ENCODE measurements around the gene EEIG1.

EEIG1 gene

GRCh38 chr9:127958728-127959127, 22.1 kb downstream of the EEIG1 start:
- no peak for DNase-seq

- peak; percentile 70 for DNase-seq
These were observed 25.3 kb downstream of the EEIG1 start for GRCh38 chr9:127955294-127956015.

GRCh38 chr9:127954831-127955293, 25.9 kb downstream of the EEIG1 start:
- no peak for DNase-seq

GRCh38 chr9:127953768-127954505, 26.9 kb downstream of the EEIG1 start:
- no peak for DNase-seq

GRCh38 chr9:127953154-127953553, 27.6 kb downstream of the EEIG1 start:
- DNase-seq = no peak

- no peak for DNase-seq
These were observed 30.1 kb downstream of the EEIG1 start for GRCh38 chr9:127950513-127951289.

GRCh38 chr9:127949827-127950512, 30.8 kb downstream of the EEIG1 start:
- peak; percentile 56 for DNase-seq

GRCh38 chr9:127947841-127948710, 32.7 kb downstream of the EEIG1 start:
- no peak for DNase-seq

GRCh38 chr9:127946728-127947127, 34.1 kb downstream of the EEIG1 start:
- DNase-seq = no peak

- DNase-seq = no peak
These were observed 34.8 kb downstream of the EEIG1 start for GRCh38 chr9:127945942-127946341.

- DNase-seq = no peak
These were observed 35.5 kb downstream of the EEIG1 start for GRCh38 chr9:127945338-127945737.

GRCh38 chr9:127944586-127945218, 36.1 kb downstream of the EEIG1 start:
- DNase-seq = no peak

GRCh38 chr9:127943731-127944144, 37.1 kb downstream of the EEIG1 start:
- DNase-seq = peak; percentile 84

GRCh38 chr9:127943011-127943662, 37.7 kb downstream of the EEIG1 start:
- no peak for DNase-seq

GRCh38 chr9:127942216-127943010, 38.4 kb downstream of the EEIG1 start:
- peak; percentile 88 for DNase-seq

GRCh38 chr9:127941961-127942215, 38.9 kb downstream of the EEIG1 start:
- no peak for DNase-seq

- DNase-seq = no peak
These were observed 39.5 kb downstream of the EEIG1 start for GRCh38 chr9:127941062-127941960.

GRCh38 chr9:127940593-127940992, 40.2 kb downstream of the EEIG1 start:
- peak; percentile 75 for DNase-seq

GRCh38 chr9:127938298-127938690, 42.5 kb downstream of the EEIG1 start:
- no peak for DNase-seq
